ENCODE data around the gene CATSPER4.
A peak's percentile ranks its signal among the peaks of the same experiment; 100 is the strongest.
"Not testable (repeated sequence)": the region's sequence is repeated elsewhere in the genome, so short reads cannot be mapped to it uniquely, and the experiment has no call there.

The CATSPER4 gene

GRCh38 chr1:26197301-26197700 lies 6.9 kb downstream of the CATSPER4 start:
- no peak for DNase-seq

GRCh38 chr1:26197813-26198212 lies 7.4 kb downstream of the CATSPER4 start:
- no peak for DNase-seq

- no peak for DNase-seq
Observed at GRCh38 chr1:26200413-26200812, 10.0 kb downstream of the CATSPER4 start.

- DNase-seq, result no peak
Observed at GRCh38 chr1:26203642-26204318, 13.4 kb downstream of the CATSPER4 start.

GRCh38 chr1:26210147-26210870 lies 19.9 kb downstream of the CATSPER4 start:
- DNase-seq, result no peak

- DNase-seq, result no peak
Observed at GRCh38 chr1:26212726-26213125, 22.3 kb downstream of the CATSPER4 start.

- no peak for DNase-seq
Observed at GRCh38 chr1:26213335-26213905, 23.0 kb downstream of the CATSPER4 start.

- no peak for DNase-seq
Observed at GRCh38 chr1:26215246-26215645, 24.8 kb downstream of the CATSPER4 start.

GRCh38 chr1:26218906-26219494 lies 28.6 kb downstream of the CATSPER4 start:
- DNase-seq, result no peak

- DNase-seq, result no peak
Observed at GRCh38 chr1:26220199-26220912, 30.0 kb downstream of the CATSPER4 start.

GRCh38 chr1:26221094-26221493 lies 30.7 kb downstream of the CATSPER4 start:
- DNase-seq, result no peak

- DNase-seq, result no peak
Observed at GRCh38 chr1:26224606-26225005, 34.2 kb downstream of the CATSPER4 start.

GRCh38 chr1:26225033-26225831 lies 34.8 kb downstream of the CATSPER4 start:
- no peak for DNase-seq

GRCh38 chr1:26230682-26231081 lies 40.3 kb downstream of the CATSPER4 start:
- not testable (repeated sequence) for DNase-seq

GRCh38 chr1:26233903-26234643 lies 43.7 kb downstream of the CATSPER4 start, which contains the start of gene CEP85:
CEP85 (plus strand) TSS chr1:26234200; CDS start chr1:26239784, 5,584 bp downstream.
- peak; percentile 94 for DNase-seq

GRCh38 chr1:26234644-26235370 lies 44.4 kb downstream of the CATSPER4 start:
- DNase-seq, result no peak

GRCh38 chr1:26237230-26237966 lies 47.0 kb downstream of the CATSPER4 start:
- DNase-seq, result no peak

- no peak for DNase-seq
Observed at GRCh38 chr1:26239936-26240335, 49.5 kb downstream of the CATSPER4 start.

Data from KG1 (cell line).